GM18508 (cell line): ENCODE data around the gene GRIP2.

Experiments
- ATAC-seq: cut with Tn5 transposase; IDR thresholded peaks from one replicate; pipeline ENCODE4 v1.9.1; 2021; ENCODE audit warnings: moderate number of reproducible peaks; ENCODE audit not compliant: insufficient read depth, unreplicated experiment

GRIP2 gene

DNA sequence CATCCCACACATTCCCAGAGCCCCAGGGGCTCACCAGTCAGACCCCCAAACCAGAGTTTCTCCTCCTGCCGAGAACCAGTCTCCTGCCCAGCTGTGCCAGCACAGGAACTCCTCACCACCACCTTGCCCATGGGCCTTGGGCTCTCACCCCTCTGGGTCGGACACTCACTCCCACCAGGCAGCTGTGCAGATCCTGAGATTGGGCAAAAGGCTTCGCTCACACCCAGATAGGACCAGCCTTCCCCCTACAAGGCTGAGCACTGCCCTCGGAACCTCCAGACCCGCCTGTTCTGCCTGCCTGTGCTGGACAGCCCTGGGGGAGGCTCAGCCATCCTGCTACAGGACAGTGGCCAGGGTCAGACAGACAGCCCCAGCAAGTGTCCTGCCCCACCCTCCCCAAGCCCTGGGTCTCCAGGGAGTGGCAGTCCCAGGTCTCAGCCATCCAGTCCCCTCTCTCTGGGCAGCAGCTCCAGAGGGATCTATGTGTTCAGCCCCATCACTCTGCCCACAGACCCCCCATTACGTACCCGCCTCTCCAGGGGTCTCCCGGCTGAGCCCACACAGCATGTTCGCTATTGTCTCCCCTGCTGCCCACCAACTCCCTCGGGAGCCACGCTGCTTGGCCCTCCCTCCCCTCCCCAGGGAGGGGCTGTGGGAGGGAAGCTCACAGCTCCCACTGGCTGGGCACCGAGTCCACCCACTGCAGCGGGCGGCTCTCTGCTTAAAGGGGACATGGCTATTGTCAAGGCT is at the start of gene GRIP2:
Gene GRIP2, minus strand, starts transcription at position 601 of the 750 bp plus-strand sequence. Its CDS starts 34 bp downstream, at position 567.
- no peak for ATAC-seq

DNA sequence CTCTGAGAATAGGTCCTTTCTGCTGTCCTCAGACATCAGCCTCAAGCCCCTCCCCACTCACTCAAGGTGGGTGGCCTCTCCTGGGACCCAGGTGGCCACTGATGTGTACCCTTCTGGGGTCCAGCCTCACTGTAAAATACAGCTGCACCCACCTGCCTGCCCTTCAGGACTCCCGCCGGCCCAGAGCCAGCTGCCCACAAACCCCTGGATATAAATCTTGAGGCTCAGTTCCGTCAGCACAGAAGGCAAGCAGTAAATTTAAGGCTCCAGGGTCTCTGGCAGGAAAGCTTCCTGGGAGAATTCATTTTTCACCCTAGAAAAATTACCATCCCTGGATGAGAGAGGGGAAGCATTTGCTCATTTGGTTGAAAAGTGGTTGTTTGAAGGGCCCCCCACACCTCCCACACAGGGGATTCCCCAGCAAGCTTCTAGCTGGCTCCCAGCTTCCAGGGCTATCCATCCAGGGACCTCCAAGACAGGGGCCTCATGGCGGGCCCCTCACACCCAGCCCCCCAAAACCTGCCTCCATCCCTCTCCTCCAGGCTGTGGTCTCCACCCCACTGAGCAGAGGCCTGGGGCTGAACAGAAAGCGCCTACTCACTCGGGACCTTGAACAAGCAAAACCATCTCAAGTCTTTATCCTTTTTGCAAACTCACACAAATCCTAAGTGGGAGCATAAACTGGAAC is 48.4 kb upstream of the GRIP2 start:
- no peak for ATAC-seq

DNA sequence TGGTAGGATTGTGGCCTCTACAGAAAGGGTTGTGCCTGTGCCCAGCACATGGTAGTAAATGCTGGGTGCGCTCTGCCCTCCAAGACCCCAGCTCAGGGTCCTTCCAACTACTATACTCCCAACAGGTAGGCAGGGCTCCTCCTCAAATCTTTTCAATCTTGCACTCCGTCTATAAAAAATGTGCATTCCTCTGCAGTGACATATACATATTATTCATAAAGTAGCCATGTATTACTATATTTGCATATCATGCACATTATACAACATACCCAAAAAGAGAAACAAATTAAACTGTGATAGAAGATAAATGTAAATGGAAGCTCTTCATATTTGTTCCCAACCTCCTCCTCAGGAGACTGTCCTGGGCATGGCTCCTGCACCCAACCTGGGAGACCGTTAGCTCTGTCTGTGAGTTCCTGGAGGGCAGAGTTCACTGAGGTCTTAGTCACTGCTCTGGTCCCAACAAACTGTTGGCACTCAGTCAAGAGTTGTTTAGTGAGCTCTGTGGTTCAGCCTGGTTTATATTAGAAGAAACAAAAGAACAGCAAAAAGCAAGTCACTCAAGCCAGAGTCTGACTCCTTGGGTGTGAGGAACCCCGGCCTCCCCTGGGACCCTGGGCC is 47.7 kb upstream of the GRIP2 start:
- ATAC-seq, result no peak

DNA sequence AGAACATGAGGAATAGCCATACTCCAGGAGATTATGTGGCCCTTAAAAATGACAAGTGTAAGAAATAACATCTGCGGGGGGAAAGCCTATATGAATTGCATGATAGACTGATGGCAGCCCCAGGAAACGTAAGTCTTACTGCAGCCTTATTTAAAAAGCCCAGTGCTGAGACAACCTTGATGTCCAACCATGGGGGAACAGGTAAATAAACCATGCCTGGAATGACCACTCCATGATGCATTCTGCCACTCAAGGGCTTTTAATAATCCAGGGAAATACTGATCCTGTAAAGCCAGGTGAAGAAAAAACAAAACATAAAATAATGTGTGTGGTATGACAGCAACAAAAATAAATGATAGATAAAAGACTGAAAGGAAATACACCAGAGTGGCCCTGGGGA is 46.5 kb upstream of the GRIP2 start:
- no peak for ATAC-seq

DNA sequence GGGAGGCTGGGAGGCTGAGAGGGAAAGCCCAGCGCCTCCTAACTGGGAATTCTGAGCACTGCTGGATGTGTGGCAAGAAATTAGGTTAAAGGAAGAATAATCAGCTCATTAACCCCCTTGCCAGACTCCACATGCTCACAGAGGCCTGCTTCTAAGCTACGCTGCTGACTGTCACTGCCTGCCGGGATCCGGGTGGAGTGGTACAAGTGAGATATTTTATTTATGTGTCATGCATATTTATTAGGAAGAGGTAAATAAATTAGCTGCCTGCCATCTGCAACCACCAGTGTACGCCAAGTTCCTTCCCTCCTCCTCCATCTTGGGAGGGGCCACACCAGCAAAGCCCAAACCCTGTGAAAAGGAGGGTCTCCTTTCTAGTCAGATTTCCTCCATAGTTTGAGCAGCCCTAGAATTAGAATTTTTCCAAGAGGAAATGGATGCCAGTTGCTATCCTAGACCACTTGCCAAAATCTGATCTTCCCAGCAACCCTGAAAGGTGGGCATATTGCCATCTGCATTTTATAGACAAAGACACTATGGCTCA is 43.5 kb upstream of the GRIP2 start:
- no peak for ATAC-seq

DNA sequence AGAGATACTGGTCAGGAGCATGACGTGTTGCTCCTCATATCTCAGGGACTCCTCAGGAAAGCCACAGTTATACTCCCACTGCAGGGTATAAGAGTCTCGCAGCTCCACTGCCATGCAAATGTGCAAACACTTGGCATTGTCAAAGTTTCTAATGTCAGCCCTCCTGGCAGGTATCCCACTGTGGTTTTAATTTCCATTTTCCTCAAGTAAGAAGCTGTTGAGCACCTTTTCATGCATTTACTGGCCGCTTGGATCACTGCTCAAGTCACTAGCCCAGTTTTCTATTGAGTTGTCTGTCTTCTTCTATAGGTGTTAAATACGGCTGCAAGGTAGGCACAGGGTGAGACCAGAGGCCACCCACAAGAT is 41.9 kb upstream of the GRIP2 start:
- no peak for ATAC-seq

DNA sequence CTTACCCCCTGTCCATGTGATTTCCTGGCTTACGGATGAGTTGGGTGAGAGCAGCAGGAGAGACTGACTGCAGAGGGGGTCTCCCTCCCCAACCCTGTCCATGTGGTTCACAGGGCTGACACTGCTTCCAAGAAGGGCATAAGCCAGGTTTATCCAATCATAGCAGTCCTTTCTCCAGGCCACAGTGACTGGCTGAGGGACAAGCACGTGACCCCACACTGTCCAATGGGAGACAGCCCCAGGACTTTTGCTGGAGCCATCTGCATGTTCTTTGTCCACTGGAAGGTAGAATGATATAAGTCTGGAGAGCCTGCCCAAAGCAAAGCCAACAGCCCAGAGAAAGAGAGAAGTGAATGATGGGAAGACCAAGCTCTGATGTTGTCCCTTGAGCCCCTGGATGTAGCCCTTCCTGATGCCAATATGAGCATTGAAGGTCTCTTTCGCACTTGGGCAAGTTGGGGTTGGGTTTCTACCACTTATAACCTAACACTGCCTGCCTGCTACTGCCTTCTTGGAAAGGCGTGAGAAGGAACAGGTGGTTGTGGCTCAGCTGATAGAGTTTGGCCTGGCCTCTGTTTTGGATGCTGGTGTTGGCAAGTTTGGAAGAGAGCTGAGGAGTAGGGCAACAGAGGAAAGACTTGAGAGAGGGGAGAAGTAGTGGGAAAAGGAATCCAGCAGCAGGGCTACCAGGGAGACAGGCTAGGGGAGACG is 41.3 kb upstream of the GRIP2 start:
- ATAC-seq, result no peak

DNA sequence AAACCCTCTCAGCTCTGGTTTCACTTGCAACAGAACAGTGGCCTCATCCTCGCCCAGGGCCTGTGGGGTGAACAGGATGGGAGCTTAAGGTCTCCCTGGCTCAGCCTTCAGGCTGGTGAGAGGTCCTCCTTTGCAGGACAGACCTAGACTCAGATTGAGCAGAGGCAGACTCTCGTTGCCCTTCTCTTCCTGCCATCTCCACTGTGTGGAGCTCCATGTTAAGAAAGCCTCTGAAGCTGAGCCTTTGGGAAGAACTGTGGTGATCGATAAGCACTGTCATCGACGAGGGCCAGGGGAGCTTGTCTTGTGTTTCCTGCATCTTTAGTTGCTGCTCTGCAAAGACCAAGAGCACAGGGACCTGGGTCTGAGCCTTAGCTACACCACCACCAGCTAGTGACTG is 37.8 kb upstream of the GRIP2 start:
- ATAC-seq, result no peak

DNA sequence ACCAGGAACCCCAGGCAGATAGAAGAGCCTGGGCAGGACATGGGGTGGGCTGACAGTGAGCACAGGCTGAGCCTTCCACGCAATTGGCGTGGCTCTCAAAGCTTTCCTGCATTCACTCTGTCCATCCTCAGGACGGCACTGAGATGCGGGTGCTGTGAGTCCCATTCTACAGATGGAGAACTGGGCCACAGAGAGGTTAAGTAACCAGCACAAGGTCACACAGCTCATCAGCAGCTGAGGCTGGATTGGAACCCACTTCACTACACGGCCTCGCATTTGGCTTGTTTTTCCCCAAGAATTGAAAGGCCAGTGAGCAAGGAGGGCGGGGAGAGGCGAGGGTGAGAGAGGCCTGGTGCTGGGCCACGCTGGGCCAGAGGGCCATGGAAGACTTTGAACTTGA is 36.0 kb upstream of the GRIP2 start:
- ATAC-seq, result no peak

DNA sequence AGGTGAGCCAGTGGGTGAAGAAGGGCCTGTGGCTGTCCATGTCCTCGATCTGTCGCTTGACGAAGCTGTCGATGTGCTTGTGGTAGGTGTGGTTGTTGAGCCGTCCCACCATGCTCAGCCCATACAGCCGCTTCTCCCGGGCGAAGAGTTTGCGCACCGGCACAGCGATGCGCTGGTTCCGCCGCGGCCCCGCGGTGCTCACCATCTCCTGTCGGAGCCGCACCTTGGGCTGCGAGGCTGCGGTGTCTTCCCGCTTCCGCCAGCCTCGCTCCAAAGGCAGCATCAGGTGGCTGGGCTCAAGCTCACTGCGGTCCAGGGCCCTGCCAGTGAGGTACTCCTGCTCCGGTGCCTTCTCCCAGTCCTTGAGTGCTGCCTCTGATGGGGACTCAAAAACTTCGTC is 34.0 kb upstream of the GRIP2 start:
- ATAC-seq, result no peak

DNA sequence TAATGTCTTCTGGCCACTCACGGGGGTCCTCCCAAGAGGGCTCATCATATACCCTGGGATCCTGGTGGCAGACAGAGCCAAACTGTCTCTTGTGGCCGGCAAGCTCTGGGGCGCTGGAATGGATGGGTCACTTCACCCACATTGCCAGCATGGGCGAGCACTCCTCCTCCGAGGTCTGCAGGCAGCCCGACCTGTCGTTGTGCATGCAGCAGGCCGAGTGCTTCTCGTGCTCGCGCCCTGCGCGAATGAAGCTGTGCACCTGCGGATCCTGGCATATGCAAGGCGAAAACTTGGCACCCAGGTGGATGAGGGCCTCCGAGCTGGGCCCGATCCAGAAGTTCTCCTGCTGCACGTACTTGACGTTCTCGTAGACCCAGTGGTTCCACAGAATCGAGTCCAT is 33.6 kb upstream of the GRIP2 start:
- ATAC-seq, result no peak

DNA sequence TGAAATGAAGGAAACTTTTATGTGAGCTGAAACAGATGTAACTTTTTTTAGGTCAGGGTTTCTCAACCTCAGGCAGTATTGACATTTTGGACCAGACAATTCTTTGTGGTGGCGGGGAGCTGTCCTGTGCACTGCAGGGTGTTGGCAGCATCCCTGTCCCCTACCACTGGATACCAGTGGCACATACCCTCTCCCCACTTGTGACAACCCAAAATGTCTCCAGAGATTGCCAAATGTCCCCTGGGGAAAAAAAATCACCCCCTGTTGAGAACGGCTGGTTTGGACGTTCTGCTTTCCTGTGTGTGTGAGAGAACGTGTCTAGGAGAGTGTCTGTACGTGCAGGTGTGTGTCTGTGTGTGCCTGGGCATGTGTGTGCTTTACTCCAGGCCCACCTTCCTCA is 30.7 kb upstream of the GRIP2 start:
- no peak for ATAC-seq

DNA sequence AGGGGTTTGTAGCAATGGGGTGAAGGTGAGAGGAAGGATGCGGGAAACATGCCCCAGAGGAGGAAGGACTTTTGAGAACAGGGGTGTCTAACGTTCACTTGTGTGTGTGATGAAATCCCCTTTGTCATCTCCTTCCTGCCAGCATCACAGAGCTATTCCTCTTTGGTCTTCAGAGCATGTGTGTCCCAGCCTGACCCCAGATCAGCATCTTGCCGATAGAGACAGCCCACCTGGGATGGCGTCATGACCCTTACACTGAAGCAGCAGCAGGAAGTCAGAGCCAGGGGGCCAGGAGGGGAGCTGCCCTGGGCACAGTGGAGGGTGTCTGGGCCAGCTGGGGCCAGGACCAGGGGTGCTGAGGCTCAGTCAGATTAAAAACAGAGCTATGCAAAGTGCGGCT is 29.9 kb upstream of the GRIP2 start:
- no peak for ATAC-seq

DNA sequence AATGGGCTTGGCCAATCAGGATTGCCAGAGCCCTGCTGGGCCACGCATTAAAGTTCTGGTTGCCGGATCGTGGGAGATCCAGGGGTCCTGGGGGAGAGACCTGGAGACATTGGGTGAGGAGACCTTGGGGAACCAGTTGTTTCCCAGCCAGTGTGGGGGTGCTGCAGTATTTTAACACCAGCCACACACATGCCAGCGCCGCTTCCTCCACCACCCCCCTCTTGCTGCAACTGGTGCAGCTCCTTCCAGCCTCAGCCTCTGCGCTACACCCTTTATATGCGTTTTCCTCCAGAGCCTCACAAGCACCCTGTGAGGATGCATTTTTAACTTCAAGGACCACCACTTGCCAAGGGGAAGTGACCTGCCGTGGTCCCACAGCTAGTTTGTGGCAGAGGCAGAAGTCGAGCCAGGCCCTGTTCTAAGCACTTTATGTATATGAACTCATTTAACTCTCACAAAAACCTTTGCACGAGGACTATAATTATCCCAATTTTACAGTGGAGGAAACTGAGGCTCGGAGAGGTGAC is 29.4 kb upstream of the GRIP2 start:
- ATAC-seq, result no peak

DNA sequence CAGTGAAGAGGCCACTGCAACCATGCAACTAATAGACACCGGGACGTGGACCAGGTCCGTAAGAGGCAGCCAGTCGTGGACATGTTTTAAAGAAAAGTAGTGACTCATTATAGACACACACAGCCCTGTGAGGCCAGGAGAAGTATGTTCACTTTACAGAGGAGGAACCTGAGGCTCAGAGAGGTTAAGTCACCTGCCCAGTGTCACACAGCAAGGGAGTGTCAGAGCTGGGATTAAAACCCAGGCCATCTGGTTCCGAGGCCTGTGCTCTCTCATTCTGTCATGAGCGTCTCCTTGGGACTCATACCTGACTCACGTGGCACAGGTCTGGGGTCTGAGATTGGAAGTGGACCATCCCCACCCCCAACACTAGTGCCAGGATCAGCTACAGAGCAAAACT is 28.1 kb upstream of the GRIP2 start:
- ATAC-seq, result no peak

DNA sequence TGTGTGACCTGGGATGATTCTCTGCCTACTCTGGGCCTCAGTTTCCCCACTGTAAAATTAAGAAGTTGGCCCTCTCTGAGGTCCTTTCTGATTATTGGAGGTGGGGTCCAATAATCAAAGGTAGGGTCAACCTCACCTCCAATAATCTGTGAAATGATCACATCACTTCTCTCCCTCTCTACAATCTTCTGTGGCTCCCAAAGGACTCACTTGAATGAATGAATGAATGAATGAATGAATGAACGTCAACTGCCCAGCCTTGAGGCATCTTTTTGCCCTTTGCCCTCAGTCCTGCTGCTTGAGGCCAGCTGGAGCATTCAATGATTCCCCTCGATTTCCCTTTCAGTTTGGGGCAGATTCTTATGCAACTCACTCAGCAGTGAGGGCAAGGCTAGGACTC is 26.7 kb upstream of the GRIP2 start:
- ATAC-seq, result no peak

DNA sequence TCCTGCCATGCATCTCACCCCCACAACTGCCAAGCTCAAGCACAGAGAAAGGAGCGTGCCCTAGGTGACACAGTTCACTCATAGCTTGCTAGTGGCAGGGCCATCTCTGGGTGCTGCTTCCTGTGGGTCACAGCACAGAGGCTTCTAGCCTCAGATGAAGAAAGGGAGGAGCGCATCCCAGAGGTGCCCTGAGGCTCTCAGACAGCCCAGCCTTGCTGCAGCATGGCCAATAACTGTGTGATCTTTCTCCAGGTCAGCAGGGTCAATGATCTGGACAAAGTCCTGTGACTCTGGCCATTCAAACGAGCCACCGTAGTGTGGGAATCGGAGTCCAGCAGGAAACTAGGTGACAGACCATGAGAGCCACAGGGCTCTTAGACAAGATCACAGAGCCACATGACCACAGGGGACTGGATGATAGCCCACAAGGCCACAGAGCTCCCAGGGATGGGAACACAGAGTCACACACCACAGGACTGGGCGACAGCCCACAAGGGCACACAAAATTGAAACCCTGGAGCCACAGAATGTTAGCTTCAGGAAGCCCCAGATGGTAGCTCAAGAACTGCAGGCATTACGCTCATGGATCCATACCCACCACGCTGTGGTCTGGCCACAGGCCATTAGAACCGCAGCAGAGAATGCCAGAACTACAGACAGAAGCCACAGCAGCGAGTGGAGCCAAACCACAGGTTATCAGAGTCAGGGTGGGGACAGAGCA is 25.9 kb upstream of the GRIP2 start:
- ATAC-seq, result no peak

DNA sequence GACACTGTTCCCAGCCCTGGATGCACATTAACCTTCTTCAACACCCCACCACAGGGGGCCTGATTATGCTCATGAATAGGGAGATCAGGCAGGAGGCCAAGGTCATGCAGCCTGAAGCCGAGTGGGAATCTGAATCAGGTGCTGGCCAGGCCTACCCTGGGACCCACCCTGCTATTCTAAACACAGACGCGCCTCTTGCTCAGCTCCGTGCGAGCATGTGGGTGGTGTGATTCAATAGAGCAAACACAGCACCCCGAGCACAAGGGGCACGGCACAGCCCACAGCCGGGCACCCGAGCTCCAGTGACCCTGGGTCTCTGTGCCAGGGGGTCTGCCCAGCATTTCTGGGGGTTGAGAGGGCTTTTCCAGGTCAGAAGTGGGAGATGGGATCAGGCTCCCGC is 24.6 kb upstream of the GRIP2 start:
- no peak for ATAC-seq

DNA sequence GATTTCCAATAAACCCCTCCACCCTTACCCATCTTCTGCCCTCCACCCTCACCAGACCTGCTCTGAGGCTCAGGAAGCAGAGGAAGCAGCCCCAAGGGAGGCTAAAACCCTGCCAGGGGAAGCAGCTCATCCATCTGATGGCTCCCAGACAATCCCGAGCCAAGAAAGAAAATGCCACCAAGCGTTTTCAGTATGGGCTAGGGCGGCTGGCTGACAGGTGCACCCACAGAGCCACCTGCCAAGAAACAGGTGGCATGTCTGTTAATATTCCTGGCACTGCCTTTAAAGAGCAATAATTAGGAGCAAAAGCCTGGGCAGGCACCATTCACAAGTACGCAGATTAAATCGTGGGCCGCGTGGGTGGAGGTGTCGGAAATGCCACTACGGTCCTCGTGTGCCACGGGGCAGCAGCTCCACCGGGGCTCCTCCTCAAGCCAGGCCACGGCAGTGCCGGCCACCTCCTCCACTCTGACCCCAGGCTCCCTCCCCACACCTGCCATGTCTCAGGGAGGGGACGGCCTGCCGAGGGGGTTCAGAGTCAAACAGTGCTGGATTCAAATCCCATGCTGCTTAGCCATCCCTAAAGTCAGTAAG is 23.9 kb upstream of the GRIP2 start:
- no peak for ATAC-seq
